A673 (cell line): ENCODE data around the gene KRAS. TPM values are rescaled to one million over a fixed set of nuclear protein-coding genes. Genes with fewer than 3 reads are reported as not detected.

ENCODE experiments used
- BruUV-seq: library from RNA; stranded (reverse); fragments of 400-500 nt; replicated peaks from 2 replicates; lab custom pipeline; 2021; lab: Mats Ljungman, UMichigan
- CTCF ChIA-PET: fragments of 300-600 bp; sonication (Branson Sonifier 250); formaldehyde crosslinking; loops from one replicate; lab custom pipeline; 2022; ENCODE audit warnings: antibody characterized with exemption; lab: Charles Lee
- POLR2A ChIA-PET: fragments of 300-600 bp; sonication (Branson Sonifier 250); formaldehyde crosslinking; loops from one replicate; lab custom pipeline; 2022; ENCODE audit warnings: antibody characterized with exemption; ENCODE audit not compliant: low non-redundant PET; lab: Charles Lee
- DNase-seq: peaks from one replicate; pipeline ENCODE4 v3.0.0-alpha.2; 2015; ENCODE audit warnings: low spot score
- H3K27ac ChIP-seq: fragments of 200-600 bp; sonication (generic); 2 replicates; pipeline ENCODE4 v1.5.1; 2016; ENCODE audit warnings: mixed run types, low read depth, mild to moderate bottlenecking, mixed read lengths, antibody characterized with exemption, low read length; ENCODE audit not compliant: poor library complexity, severe bottlenecking
- H3K27me3 ChIP-seq: fragments of 200-600 bp; sonication (generic); replicated peaks from 2 replicates; pipeline ENCODE4 v1.6.1; 2017; ENCODE audit warnings: mixed run types, low read depth, mild to moderate bottlenecking, mixed read lengths, antibody characterized with exemption, low read length; ENCODE audit not compliant: insufficient read depth, poor library complexity
- H3K36me3 ChIP-seq: fragments of 200-600 bp; sonication (generic); 2 replicates; pipeline ENCODE4 v1.6.1; 2016; ENCODE audit warnings: mixed run types, mild to moderate bottlenecking, mixed read lengths, antibody characterized with exemption, low read length; ENCODE audit not compliant: insufficient read depth, poor library complexity, severe bottlenecking
- H3K4me1 ChIP-seq: fragments of 200-600 bp; sonication (generic); 2 replicates; pipeline ENCODE4 v1.6.1; 2017; ENCODE audit warnings: mixed run types, mild to moderate bottlenecking, mixed read lengths, antibody characterized with exemption, low read length; ENCODE audit not compliant: insufficient read depth, poor library complexity, severe bottlenecking
- H3K4me3 ChIP-seq: fragments of 200-600 bp; sonication (generic); 2 replicates; pipeline ENCODE4 v1.5.1; 2016; ENCODE audit warnings: low read depth, mixed run types, mild to moderate bottlenecking, mixed read lengths, low read length; ENCODE audit not compliant: poor library complexity, severe bottlenecking
- H3K9me3 ChIP-seq: fragments of 200-600 bp; sonication (generic); 2 replicates; pipeline ENCODE4 v1.6.1; 2016; ENCODE audit warnings: mixed run types, low read depth, mild to moderate bottlenecking, mixed read lengths, antibody characterized with exemption, low read length; ENCODE audit not compliant: poor library complexity, severe bottlenecking
- CTCF ChIP-seq: fragments of 300-800, 200-600 bp; sonication (generic); conservative IDR thresholded peaks from 2 replicates; pipeline ENCODE4 v1.5.1; 2017; ENCODE audit warnings: low read depth, mild to moderate bottlenecking, antibody characterized with exemption, low read length, moderate library complexity, mixed read lengths
- EZH2 ChIP-seq: fragments of 200-600 bp; sonication (generic); IDR thresholded peaks from 2 replicates; pipeline ENCODE4 v1.6.1; 2017; ENCODE audit warnings: borderline replicate concordance, low read depth, mild to moderate bottlenecking, mixed read lengths, antibody characterized with exemption, low read length; ENCODE audit not compliant: poor library complexity, severe bottlenecking
- intact Hi-C: fragments of 100-400 bp; cut with micrococcal nuclease; formaldehyde crosslinking; loops from one replicate; pipeline ENCODE4 v1.10.0; 2022; ENCODE audit not compliant: unreplicated experiment
- total RNA-seq: library from RNA; stranded (reverse); gene quantifications from 2 replicates; pipeline ENCODE4 v1.2.3, GENCODE V29; 2021

KRAS gene
- total RNA-seq, 1 experiment from 2014 or later = 25.2 TPM

GRCh38 chr12:25200703-25201102, 50.0 kb downstream of the KRAS start:
- H3K27me3 ChIP-seq = no peaks in the 10 kb centered on the region
- no peaks in the 10 kb centered on the region for H3K4me1 ChIP-seq
- ChIA-PET POLR2A (no interaction called here), CTCF (no interaction called here)
- TF ChIP-seq CTCF (no peak), EZH2 (no peak)
- H3K36me3 ChIP-seq = no peaks in the 10 kb centered on the region
- no peak for DNase-seq
- BruUV-seq = no TSS peak
- no peaks in the 10 kb centered on the region for H3K9me3 ChIP-seq
- no peak overlapping the region for H3K4me3 ChIP-seq
- intact Hi-C loops = no loop called here
- no peak overlapping the region for H3K27ac ChIP-seq

GRCh38 chr12:25197608-25198007, 53.1 kb downstream of the KRAS start:
- peaks cover 5% of the 10 kb centered on the region for H3K4me1 ChIP-seq
- intact Hi-C loops = no loop called here
- no peak overlapping the region for H3K27ac ChIP-seq
- DNase-seq = no peak
- H3K9me3 ChIP-seq = no peaks in the 10 kb centered on the region
- CTCF ChIA-PET = no interaction called here
- POLR2A ChIA-PET = no interaction called here
- H3K4me3 ChIP-seq = no peak overlapping the region
- BruUV-seq = no TSS peak
- H3K27me3 ChIP-seq = no peaks in the 10 kb centered on the region
- TF ChIP-seq CTCF (no peak), EZH2 (no peak)
- H3K36me3 ChIP-seq = no peaks in the 10 kb centered on the region

- Histone ChIP-seq H3K27ac (peak within 1 kb of the TSS; percentile 83), H3K27me3 (no peaks in the 10 kb centered on the region), H3K4me3 (peak within 1 kb of the TSS; percentile 68), H3K9me3 (no peaks in the 10 kb centered on the region), H3K36me3 (no peaks in the 10 kb centered on the region), H3K4me1 (peaks cover 5% of the 10 kb centered on the region)
- peak; percentile 98 for DNase-seq
- no peak; the same call in 1 of the 2 replicates for TF ChIP-seq CTCF
- no peak for TF ChIP-seq EZH2
- intact Hi-C loops = no loop called here
- ChIA-PET CTCF (no interaction called here), POLR2A (no interaction called here)
- TSS peak; percentile 90 for BruUV-seq
Measured at GRCh38 chr12:25195056-25195971, 55.4 kb downstream of the KRAS start, which contains the start of the genes DNAI7 and ETFRF1. Gene DNAI7, minus strand, starts transcription at chr12:25195160. Its CDS starts 82 bp downstream, at chr12:25195078. Gene ETFRF1, plus strand, starts transcription at chr12:25195237. Its CDS starts 8,720 bp downstream, at chr12:25203957.
